Measurements from ENCODE around the gene POU2F3.

DNA sequence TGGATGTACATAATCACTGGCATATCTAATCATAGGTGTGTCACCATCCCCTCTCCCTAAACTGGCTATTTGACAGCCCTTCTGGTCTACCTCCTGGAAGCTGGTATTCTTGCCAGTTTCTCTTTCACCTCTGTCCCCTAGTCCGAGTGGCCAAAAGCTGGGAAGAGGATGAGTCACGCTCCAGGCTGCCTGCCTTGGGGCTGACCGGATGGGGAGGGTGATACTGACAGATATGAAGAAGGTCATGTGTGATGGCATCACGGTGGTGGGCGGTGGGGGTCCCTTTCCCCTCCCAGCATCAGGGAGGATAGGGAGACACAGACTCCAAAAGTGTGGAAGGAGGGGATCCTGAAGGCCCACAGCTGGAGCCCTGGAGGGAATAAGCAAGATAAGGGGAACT lies 24.3 kb upstream of the POU2F3 start:
- TF ChIP-seq, protein P1, sequence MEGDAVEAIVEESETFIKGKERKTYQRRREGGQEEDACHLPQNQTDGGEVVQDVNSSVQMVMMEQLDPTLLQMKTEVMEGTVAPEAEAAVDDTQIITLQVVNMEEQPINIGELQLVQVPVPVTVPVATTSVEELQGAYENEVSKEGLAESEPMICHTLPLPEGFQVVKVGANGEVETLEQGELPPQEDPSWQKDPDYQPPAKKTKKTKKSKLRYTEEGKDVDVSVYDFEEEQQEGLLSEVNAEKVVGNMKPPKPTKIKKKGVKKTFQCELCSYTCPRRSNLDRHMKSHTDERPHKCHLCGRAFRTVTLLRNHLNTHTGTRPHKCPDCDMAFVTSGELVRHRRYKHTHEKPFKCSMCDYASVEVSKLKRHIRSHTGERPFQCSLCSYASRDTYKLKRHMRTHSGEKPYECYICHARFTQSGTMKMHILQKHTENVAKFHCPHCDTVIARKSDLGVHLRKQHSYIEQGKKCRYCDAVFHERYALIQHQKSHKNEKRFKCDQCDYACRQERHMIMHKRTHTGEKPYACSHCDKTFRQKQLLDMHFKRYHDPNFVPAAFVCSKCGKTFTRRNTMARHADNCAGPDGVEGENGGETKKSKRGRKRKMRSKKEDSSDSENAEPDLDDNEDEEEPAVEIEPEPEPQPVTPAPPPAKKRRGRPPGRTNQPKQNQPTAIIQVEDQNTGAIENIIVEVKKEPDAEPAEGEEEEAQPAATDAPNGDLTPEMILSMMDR (conservative IDR thresholded peaks at IDR 0.05 in 1 of 2, IDR thresholded peaks at IDR 0.05 in 1 of 2; ENCODE audit: low read depth in 1 of 2, low read length in 2 of 2): no peak
- no peak for TF ChIP-seq EZH2 (IDR thresholded peaks at IDR 0.05; ENCODE audit: low read length, missing control alignments)
